CD4-positive, alpha-beta T cell treated with Interleukin-17A for 4 hours (primary cell): ENCODE data around the gene CCDC121.

Source experiments
- DNase-seq: peaks from one replicate; pipeline ENCODE4 v3.0.0-alpha.2; 2020; ENCODE audit warnings: mixed read lengths

The CCDC121 gene

GRCh38 chr2:27581417-27582128 is 47.2 kb downstream of the CCDC121 start:
- DNase-seq: no peak
